NCI-H226 (cell line): ENCODE results near the gene DNAJC5.

ENCODE experiments used
- DNase-seq: peaks from one replicate; pipeline ENCODE4 v3.0.0-alpha.2; 2015

DNAJC5 gene

DNA sequence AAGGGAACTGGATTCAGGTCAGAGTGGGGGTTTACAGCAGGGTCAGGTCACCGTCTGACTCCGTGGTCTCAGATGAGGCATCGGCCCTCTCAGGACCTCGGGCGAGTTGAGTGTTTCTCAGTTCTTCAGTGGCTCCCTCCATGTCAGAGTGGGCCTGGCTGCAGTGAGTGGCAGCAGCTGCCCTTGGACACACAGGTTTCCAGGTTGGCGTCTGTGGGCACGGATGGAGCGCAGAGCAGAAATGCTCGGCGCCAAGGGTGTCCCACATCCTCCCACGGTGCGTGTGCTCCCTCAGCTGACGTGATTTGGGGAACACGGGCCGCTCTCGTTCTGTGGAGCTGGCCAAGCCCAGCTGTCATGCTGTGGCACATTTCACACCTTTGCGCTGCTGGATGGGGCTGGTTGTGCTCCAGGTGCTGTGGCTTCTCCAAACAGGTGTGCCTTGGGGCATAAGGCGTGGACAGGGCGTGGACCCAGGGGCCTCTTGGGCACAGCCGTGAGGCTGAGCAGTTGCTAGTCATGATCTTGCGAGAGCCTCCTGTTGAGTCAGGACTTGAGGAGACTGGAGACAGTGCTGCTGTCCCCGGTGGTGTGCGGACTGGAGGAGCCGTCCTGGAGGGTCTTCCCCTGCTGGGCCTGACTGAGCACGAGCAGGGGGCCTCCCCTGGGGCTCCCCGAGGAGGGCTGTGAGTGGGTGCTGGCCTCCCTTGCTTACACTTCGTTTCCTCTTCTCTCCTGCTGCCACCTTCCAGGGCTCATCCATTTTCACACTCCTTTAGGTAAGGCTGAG lies 9.5 kb upstream of the DNAJC5 start:
- DNase-seq: no peak

DNA sequence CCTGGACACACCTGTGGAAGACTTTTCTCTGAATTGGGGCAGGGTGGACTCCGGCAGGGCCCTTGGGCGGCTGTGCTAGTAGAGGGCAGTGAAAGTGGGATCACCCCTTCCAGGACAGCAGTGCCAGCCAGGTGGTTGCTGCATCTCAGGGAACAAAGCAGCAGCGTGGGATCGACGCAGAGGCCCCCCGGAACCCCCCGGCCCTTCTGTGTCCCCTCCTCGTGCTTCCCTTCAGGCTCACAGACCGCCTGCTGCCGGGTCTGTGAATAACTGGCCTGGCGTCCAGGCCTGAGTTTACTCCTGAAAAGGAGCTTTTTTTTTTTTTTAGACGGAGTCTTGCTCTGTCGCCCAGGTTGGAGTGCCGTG lies 8.9 kb upstream of the DNAJC5 start:
- DNase-seq: no peak

DNA sequence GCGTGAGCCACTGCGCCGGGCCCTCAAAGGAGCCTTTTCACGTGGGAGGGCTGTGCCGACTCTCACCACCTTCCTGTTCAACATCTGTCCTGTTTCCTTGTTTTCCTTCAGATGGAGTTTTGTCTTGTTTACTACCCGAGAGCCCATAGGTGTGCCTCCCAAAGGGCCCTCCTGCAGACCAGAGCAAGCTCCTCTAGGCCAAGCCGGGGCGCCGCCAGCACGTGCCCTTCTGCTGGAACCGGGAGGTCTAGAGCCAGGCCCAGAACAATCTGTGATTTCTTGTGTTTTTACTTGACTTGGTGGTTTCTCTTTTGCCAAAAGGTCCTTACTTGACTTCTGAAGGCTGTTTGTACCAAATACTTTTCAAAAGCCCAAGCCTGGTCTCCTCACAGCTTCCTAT lies 8.0 kb upstream of the DNAJC5 start:
- no peak for DNase-seq

DNA sequence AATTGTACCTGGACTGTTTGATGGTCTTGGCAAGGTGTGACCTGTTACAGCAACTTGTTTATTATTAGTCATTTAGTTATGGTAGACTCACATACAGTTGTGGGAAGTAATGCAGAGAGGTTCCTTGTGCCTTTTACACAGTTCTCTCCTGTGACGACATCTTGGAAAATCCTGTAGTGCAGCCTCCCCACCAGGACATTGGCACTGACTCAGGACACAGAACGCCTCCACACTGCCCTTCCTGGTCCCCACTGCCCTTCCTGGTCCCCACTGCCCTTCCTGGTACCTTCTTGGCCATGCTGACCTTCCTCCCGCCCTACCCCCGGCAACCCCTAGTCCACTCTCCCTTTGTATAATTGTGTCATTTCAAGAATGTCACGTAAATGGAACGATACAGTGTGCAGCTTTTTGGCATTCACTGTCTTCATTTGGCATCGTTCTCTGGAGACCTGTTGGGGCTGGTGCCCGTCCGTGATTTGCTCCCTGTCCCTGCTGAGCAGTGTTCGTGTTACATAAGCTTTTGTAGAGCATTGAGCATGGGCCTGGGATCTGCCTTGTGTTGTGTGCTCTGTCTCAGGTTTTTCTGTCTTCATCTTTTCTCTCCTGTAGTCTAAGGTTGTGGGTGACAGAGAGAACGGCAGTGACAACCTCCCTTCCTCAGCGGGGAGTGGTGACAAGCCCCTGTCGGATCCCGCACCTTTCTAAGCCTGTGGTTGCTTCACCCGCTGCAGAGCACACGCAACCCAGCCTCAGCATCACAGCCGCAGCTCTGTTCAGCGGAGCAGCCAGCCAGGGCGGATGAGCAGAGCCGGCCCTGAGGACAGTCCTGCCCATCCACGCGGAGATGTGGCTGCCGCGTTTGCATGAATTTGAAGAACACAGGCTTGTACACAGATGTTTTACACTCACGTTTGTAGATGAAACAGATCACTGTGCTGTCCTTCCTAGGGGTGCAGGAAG lies 5.4 kb upstream of the DNAJC5 start:
- DNase-seq: no peak

DNA sequence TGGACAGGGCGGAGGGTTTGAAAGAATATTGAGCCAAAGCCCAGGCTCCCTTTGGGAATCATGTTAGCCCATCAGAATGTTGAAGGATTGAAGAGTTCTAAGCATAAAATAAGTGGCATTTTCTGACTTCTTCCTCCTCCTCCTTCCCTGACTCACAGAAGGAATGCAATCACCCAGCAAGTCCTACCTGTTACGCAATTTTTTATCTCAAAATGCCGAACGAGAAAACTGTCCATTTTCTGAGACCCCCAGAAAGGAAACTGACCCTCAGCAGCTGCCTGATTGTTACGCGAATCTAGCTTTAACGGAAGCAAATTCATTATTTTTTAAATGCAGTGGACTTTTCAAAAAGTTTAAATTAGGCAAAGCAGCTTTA lies 4.7 kb upstream of the DNAJC5 start:
- peak; percentile 24 for DNase-seq

DNA sequence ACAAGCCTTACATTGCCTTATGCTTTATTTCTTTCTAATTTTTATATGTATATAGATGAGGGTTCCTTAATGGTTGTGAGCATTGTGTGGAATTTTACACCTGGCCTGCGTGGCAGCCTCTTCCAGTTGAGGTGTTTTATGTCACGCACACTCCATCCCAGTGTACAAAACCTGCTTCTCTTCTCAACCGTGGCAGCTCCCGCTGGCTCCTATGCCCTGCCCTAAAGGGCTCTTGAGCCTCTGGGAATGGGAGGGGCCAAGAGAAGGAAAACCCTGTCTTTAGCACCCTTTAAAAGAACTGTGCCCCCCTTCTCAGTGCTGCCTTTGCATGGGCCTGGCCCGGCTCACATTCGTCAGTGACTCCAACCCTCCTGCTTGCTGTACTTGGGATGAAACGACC lies 4.3 kb upstream of the DNAJC5 start:
- no peak for DNase-seq

DNA sequence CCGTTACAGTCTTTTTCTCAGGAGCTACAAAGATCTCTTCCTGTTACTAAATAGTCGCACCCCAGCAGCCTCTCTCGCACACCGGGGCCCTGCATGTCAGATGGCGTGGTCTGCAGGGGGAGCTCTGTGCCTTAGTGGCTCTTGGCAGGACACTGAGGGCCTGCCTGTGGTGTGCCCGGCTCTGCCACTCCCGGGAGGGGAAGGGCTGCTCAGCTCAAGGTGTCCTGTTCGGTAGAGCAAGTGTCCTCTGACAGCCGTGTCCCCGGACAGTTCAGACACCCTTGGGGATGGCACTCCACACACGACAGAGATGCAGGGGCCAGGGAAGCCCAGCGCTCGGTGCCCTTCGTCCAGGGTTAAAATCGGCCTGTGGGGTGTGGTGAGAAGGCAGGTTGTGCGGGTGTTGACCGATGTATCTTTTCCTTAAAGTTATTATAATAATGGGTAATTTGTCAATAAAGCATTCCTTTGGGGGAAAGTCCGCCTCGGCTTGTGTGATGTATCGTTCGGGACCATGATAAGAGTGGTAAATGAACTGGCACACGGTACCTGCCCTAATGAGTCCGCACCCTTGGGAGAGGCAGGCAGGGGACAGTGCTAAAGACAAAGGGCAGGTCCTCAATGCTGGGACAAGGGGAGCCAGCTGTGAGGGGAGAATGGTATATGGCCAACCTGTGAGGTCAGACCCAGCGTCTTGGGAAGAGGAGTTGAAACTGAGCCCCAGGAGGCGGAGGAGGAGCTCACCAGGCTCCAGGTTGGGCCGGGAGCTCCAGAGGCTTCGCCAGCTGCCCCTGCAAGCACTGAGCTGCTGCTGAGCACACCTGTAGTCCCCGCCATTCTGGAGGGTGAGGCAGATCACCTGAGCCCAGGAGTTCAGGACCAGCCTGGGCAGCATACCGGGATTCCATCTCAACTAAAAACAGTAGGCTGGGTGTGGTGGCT lies 3.6 kb upstream of the DNAJC5 start:
- no peak for DNase-seq

DNA sequence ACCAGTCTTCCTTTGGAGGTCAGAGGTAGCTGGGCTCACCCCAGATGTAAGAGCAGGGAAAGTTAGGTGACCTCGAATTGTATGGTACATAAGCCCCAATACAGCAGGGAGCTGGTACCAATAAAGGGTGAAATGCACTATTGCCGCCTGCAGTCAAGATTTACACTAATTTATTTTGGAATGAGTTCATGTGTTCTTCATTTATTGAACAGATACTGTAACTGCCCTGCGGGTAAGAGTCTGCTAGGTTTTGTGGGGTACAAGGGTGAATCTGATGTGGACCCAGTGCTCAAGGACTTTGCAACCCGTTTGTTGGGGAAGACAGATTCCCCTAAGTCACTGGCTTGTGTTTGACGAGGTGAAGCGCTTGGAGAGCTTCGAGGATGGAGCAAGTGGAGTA lies 2.5 kb upstream of the DNAJC5 start:
- no peak for DNase-seq

DNA sequence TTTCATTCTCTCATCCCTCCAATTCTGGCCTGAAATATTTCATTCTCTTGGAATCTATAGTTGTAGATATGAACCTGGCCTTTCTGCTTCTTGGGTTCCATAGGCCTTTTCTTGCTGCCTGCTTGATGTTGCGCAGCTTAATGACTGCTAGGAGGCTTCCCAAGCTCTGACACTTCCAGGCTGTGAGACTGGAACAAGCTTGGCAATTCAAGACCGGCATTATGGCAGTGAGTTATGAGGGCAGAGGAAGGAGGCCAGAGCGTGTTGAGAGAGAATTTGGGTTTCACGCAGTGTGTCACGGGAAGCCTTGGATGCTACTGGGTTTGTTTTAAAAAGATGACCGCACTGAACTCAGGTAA lies 948 bp upstream of the DNAJC5 start:
- DNase-seq: no peak

DNA sequence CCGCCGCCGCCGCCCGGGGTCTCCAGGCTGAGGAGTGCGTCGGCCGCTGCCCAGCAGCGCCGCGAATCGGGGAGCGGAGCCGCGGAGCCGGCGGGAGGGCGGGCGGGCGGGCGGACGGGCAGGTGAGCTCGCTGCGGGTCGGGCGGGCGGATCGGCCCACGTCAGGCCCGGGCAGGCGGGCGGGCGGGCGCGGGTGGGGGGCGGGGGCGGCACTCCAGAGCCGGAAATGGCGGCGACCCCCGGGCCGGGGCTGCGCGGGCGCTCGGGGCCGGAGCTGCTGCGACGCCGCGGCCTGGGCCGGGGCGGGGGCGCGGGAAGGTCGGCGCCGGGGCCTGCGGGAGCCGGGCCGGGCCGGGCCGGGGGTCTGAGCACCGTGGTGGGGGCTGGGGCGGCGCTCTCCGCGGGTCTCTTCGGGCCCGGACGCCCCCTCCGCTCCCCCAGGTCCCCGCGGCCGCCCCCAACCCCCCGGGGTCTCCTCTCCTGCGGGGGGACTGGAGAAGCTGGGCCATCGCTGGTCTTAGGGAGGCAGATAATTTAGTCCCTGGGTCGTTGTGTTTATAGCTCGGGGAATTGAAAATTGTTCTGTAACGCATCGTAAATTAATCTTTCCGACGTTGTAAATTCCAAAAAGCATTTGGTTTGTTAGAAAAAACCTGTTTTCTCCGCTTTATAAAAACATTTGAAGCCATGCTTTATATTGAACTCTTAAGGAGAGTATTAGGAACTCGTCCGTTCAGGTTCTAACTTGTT lies 451 bp downstream of the DNAJC5 start:
- no peak for DNase-seq

DNA sequence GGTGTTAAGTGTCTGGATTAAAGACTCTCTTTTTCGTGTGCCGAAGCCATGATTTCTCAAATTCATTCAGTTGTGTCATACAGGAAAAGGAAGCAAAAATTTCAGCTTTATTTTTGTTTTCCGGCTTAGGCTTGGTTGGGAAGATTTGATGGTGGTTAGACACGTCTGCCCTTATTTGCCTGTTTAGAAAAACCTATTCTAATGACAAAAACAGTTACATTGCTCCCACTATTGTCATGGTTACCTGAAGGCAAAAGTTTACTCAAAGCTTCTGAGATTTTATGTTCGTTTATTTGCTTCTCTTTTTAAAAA lies 982 bp downstream of the DNAJC5 start:
- DNase-seq: no peak

DNA sequence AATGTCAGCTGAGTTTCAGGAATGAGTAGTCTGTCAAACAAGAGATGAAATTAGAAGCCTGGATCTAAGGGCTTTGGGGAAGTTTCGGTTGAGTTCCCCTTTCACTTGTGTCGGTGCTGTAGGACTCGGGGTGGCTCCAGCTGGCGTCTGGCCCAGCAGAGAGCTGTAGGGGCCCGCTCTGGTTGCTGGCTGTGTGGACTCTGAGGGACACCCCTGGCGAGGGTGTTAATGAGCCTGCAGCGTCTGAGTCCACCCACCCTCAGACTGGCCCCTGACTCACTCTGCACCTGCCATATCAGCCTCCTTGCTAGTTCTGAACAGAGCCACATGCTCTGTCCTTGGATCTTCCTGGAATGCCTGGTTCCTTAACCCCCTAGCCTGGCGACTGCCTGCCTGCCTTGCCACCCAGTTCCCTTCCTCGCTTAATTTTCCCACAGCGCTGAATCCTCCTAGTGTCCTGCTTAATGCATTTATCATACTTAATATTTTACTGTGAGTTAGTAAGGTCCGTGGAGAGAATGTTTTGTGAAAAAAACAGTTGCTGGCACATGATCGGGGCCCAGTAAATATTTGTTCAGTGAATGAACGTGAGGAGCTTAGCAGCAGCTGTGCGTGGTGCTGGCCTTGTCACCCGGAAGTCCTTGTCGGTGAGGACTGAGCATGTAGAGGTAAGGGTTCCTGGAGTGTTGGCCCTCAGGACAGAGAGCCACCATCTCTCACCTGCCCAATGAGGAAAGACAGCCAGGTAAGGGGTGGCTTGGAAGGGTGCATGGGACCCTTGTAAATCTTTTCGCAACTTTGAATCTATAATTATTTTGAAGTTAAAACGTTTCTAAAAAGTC lies 1.6 kb downstream of the DNAJC5 start:
- DNase-seq: no peak

DNA sequence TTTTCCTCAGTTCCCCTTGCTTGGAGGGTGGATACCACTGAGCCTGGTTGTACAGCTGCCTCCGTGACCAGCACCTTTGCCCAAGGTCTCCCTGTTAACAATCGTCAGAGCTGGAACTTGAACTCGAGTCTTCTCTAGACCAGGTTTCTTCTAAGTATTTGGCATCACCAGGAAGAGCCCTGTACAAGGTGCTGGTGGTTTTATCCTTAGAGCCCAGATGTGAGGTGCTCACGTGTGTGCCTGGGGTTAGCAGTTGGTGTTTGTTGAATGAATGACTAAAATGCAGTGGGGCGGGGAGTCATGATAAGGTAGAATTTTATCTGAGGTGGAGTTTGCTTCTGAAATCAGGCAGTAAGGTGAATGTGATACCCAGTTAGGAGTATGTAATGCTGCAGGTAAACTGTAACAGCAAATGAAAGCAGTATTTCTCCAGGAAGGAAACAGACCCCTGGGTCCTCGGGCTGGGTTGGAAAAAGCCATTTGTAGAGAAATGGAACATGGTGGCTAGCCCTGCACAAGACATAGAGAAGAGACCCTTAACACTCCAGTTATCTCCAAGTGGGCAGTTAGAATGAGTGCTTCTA lies 3.1 kb downstream of the DNAJC5 start:
- no peak for DNase-seq

DNA sequence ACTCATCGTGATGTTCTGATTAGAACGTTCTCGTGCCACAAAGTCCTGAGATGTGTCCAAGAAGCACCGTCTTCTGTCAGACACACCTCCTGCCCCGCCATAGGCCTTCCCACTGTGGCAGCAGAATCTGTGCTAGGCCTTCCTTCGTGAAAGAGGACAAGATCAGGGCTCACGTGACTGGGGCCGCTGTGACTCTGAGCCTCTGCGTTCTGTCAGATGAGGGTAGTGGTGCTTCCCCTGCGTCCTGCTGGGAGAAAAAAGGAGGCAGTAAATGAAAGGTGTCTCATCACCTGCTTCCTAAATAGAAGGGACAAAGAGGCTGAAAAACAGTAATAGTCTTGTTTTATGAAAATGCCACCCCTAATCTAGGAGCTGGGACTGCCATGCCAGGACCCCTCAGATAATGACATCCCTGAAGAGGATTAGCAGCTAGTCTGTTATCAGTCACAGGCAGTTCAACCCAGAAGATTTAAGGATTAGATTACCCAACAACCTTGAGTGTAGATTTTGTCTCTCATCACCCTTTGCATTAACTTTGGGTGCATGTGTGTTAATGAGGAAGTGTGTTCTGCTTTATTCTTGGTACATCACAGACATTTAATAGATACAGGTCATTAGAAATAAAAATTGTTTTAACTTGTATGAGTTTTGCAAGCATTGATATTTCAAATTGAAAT lies 4.1 kb downstream of the DNAJC5 start:
- no peak for DNase-seq

DNA sequence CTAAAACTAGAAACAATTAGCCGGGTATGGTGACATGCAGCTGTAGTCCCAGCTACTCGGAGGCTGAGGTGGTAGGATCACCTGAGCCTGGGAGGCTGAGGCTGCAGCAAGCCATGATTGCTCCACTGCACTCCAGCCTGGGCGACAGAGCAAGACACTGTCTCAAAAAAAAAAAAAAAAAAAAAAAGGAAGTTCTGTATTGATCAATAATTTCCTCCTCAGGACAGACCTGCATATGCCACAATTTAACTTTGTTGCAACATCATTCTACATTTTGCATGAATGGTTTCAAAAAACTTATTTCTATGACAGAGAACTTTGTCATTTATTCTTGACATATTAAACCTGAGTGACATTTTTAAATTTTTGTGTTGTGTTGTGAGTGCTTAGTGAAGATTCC lies 5.5 kb downstream of the DNAJC5 start:
- no peak for DNase-seq

DNA sequence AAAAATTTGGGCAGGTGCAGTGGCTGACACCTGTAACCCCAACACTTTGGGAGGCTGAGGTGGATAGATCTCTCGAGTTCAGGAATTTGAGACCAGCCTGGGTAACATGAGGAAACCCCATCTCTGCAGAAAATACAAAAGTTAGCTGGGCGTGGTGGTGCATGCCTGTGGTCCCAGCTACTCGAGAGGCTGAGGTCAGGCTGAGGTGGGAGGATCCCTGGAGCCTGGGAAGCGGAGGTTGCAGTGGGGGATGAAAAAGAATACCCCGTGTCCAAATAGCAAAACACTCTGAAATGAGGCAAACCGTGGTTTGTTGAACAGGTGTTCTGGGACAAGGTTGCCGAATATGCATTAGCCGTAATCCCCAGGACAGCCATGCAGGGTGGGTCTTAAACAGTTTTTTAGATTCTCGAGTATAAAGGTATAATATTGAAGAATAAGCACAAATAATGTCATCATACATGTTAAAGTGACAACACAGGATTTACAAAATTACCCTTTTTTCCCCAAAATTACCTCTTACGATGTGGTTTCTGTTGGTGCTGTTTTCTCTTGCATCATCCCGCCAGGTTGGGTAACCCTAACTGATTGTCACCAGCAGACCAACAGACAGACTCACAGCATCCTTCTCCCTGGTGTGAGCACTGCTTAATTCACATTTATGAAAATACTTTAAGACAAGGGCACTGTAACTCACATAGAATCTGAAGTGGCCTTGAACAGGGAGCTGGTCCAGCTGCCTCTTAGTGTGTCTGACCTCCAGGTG lies 9.1 kb downstream of the DNAJC5 start:
- DNase-seq: no peak

DNA sequence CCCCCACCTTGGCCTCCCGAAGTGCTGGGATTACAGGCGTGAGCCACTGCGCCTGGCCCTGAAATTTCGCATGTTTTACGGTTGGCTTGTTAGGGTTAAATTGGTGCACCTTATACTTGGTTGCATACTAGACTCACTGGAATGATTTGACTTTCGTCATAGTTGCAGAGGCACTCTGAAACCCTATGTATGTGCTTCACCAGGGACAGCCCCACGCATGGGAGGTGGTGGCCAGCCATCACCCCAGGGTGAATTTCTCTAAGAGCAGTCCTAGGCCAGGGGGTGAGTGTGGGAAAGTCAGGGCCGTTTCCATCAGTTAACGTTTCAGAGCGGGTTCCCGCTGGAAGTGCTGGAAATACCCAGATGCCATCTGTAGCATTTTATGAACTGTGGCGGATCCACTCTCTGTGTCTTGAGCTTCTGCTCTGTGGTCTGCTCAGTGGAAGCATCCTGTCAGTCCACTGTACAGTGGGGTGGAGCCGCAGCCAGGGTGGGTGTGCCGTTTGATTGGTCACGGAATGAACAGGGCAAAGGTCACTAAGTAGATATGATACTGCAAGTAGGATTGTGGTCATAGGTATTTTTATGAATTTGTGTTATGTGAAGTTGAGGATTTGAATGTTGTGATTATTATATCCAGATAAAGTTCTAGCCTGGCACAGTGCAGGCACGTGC lies 13.2 kb downstream of the DNAJC5 start:
- no peak for DNase-seq

DNA sequence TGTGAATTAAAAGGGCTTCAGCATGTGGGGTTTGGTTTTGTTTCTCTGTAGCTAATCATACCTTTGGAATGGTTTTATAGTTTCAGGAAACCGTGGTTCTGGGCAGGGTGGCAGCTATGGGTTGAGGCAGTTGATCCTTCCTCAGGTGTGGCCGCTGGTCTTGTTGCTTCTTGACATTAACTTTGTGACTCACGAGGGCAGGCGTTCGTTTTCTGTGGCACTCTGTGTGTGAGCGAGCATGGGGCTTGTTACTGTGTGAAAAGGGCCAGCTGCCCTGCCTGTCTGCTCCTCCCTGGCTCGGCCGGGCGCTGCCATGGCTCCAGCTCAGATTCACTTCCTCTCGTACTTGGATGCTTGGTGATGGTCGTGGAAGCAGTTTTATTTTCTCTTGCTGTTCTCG lies 16.2 kb downstream of the DNAJC5 start:
- DNase-seq: no peak

DNA sequence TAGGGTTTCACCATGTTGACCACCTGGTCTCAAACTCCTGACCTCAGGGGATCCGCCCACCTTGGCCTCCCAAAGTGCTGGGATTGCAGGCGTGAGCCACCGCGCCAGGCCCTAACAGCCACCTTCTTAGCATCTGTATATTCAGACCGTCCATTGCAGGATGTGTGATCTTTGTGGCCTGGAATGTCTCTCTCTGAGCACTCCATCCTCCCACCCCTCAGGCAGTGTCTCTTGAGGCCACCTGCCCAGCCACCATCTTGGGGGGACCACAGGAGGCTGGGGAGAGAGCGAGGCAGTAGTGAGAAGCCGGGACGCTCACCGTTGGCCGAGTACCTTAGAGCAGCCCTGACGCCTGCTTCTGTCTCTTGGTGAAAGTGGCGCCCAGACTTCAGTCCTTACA lies 18.8 kb downstream of the DNAJC5 start:
- no peak for DNase-seq
